ENCODE results near the gene CFAP161.
A peak's percentile ranks its signal among the peaks of the same experiment; 100 is the strongest.
"Not testable (repeated sequence)": the region's sequence is repeated elsewhere in the genome, so short reads cannot be mapped to it uniquely, and the experiment has no call there.

CFAP161 gene

DNA sequence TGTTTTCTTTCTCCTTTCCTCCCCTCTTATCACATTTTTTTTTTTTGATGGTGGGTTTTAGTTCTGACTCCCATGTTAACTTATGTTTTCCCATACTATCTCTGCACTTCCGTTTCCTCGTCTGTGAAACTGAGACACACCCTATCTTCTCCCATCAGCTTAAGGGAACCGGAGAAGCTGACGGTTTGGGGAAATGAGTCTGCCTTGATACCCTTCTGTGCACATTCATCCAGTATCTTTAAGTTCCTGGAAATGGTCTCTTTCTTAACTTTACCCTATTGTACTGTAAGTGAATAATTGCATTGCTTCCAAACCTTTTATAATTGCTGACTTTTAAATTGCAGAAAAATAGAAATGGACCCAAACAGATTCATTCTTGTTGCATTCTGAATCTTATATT lies 26.2 kb upstream of the CFAP161 start:
- no peak for DNase-seq (ENCODE audit: low spot score)

DNA sequence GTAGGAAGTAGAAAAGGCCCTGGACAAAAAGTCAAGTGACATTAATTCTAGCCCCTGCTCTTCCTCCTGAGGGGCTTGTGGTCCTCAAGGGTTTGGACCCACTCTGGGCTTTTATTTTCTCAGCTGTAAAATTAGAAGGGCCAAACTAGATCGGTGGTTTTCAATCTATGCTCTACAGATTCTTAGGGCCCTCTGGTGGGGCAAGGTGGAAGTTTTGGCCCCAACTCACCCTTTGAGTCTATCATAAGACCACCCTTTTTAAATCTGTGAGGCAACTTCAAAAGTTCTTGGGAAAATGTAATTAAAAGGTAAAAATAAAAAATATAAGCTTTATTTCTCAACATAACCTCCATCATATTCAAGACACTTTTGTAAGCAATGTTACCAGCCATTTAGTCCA lies 25.6 kb upstream of the CFAP161 start:
- no peak for DNase-seq (ENCODE audit: low spot score)

- DNase-seq (ENCODE audit: low spot score), result no peak
Measured at GRCh38 chr15:81111018-81111417, 23.1 kb upstream of the CFAP161 start.

- no peak for DNase-seq (ENCODE audit: low spot score)
Measured at GRCh38 chr15:81111510-81112470, 22.3 kb upstream of the CFAP161 start.

- no peak for DNase-seq (ENCODE audit: low spot score)
Measured at GRCh38 chr15:81113204-81113657, 20.8 kb upstream of the CFAP161 start.

DNA sequence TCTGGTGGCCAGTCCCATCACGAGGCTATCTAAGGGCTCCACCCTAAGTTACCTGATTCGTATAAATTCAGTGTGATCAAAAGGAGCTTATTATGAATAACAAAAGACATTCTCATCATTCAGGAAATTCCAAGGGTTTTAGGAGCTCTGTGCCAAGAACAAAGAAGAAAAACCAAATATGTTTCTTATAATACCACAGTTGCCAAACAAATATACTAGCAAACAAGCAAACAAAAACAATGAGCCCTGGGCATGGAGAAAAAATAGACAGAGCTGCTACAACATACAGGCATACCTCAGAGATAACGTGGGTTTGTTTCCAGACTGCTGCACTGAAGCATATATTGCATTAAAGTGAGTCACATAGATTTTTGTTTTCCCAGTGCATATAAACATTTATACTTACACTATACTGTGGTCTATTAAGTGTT lies 20.2 kb upstream of the CFAP161 start:
- peak; percentile 12 for DNase-seq (ENCODE audit: low spot score)

DNA sequence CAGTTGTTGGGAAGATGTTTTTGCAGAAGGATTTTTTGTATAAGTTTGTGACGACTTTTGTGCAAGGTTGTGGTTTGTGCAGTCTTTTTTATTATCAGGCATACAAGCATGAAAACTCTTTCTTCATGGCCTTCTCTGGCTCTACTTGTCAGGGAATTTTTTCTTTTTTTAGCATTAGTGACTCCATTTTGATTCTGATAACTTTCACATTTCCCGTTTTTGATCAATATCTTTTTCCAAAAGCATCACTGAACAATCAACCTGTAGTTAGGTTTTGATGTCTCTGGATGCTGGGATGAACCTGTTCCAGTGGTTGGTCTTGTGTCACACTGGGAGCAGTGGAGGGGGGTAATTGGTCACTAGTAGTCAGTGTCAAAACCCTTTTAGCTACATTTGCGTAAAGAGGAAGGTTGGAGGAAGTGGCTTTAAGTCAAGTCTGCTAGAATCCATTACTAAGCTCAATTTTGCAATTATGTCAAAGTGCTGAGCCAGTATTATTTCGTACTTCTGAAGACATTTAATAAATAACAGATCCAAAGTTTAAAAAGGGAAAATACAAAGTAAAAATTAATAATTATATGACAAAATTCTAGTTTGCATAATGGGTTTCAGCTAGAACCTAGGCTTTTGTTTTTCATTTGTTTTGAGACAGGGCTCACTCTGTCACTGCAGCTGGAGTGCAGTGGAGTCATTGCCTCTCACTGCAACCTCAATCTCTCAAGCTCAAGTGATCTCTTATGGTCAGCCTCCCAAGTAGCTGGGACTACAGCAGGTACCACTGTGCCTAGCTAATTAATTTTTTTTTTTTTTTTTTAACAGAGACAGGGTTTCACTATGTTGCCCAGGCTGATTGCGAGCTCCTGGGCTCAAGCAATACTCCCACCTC lies 18.8 kb upstream of the CFAP161 start:
- DNase-seq (ENCODE audit: low spot score), result no peak

- peak; percentile 43 for DNase-seq (ENCODE audit: low spot score)
Measured at GRCh38 chr15:81117136-81117535, 16.9 kb upstream of the CFAP161 start.

DNA sequence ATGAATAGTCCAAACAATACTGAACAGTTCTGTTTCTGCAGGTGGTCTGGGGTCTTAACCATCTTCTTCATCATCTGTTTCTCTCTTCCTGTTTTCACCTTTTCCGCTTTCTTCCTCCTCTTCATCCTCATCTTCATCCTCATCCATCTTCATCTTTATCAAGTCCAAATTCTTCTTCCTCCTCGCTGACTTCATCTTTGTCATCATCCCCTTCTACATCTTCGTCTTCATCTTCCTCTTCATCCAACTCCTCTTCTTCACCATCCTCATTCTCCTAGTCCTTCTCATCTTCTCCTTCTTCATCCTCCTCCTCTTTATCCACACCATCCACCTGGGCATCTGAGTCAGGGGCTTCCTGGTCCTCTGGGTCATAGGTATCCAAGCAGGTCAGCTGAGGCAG lies 16.5 kb upstream of the CFAP161 start:
- no peak for DNase-seq (ENCODE audit: low spot score)

GRCh38 chr15:81118361-81118760 lies 15.7 kb upstream of the CFAP161 start:
- no peak for DNase-seq (ENCODE audit: low spot score)

- DNase-seq (ENCODE audit: low spot score), result no peak
Measured at GRCh38 chr15:81120069-81120468, 14.0 kb upstream of the CFAP161 start.

DNA sequence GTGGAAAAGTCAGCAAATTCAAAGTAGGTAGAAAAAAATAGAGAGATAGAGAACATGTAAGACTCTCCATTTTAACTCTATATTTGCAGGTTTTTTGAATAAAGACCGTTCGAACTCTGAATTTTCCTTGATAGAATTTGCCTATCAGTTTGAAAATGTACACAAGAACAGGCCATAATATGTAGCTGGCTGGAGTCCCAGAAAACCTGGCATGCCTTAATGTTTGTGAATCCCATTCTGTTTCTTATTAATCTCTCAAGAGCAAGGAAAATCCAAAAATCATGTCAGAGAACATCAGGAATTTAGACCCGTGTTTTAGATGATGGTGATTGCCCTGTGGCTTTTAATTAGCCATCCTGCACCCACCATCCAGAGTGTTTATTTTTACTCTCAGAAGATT lies 7.2 kb upstream of the CFAP161 start:
- DNase-seq (ENCODE audit: low spot score), result no peak

DNA sequence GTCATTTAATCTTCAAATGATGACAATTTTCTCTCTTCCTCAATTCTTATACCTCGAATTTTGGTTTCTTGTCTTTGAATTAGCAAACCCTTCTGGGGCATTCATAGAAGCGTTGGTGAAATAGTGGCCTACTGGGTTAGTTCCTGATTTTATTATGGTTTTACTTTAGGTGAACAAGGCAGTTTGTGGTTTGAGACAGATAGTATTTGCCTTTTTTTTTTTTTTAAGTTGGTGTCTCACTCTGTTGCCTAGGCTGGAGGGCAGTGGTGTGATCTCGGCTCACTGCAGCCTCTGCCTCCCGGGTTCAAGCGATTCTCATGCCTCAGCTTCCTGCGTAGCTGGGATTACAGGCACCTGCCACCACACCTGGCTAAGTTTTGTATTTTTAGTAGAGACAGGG lies 7.4 kb downstream of the CFAP161 start:
- DNase-seq (ENCODE audit: low spot score), result not testable (repeated sequence)

DNA sequence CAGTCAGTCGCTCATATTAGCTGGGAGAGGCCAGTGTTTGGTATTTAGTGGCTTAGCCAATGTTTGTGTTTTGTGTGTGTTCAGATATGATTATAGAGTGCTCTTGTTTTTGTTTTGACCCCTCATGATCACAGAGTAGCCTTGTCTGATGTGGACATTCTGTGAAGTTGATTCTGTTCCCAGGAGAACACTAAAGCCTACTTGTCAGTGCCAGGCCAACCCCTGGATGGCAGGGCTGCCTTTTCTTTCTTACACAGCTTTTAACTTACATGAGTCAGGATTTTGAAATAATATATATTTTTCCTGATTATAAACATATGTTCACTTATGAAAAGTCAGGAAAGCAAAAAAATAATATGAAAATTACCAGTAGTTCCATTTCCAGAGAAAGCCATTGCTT lies 11.9 kb downstream of the CFAP161 start:
- DNase-seq (ENCODE audit: low spot score), result no peak

- DNase-seq (ENCODE audit: low spot score), result no peak
Measured at GRCh38 chr15:81146466-81146865, 12.4 kb downstream of the CFAP161 start.

GRCh38 chr15:81151389-81151788 lies 17.3 kb downstream of the CFAP161 start:
- DNase-seq (ENCODE audit: low spot score), result no peak

DNA sequence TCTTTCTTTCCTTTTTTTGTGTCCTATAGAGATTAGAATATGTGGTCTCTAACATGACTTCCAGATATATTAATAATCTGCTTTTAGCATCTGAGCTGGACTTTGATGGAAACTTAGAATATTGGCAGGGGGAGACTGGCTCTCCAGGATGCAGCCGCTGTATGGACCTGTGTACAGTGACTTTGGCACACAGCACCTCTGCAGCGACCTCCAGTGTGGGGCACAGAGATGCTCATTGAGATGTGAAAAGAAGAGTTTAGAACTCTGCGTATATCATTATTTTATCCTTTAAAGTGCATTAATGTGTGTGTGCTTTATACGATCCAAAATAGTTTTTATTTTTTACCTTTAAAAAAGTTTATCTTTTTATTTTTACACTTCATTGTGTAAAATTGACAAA lies 18.3 kb downstream of the CFAP161 start:
- DNase-seq (ENCODE audit: low spot score), result no peak

GRCh38 chr15:81152799-81153198 lies 18.7 kb downstream of the CFAP161 start:
- peak; percentile 43 for DNase-seq (ENCODE audit: low spot score)

DNA sequence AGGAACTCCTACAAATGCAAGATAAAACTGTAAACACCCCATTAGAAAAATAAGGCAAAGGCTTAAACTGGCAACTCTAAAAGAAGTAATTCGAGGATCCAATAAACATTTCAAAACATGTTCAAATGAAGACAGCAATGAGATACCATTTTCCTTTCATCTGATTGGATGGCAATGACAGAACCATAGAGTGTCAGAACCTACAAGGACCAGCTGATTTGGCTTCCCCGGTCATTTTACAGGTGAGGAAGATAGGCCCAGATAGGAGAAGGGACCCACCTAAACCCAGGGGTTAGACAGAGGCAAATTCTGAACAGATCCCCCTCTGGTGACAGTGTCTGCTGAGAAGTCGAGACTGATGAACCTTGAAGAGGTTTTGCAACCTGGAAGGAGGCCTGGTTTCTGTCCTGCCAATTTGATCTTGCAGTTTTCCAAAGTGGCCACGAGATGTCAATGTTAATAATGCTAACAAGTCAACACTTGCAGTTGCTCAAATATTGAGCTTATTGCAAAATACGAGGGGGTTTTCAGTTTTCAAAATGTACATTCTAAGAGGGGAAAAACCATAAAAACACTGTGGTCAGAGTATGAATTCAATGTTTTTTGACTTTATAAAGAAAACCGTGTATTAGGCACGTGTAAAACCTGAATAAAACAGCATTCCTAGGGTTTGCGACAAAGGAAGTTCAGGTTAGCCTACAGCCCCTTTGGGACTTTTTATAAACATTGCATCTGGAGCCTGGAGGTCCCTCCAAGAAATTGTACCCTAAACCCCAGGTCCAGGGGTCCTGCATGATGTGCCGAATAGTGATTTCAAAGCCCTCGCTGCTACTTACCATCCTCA lies 21.5 kb downstream of the CFAP161 start:
- peak; percentile 68 for DNase-seq (ENCODE audit: low spot score)

DNA sequence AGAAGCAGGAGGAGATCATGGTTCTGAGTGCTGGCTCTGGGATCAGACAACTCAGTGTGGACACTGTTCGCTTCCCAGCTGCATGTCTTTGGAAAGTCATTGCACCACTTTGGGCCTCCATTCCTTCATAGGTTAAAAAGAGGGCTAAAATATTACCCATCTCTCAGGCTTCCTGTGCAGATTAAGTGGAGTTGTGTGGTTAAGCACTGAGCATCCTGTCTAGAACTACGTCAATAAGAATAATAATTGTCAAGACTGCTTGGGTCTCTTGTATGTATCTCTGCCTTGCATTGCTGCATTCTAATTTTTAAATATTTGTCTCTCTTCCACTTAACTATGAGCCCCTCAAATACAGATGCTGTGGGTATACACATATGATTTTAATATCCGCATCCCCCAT lies 22.3 kb downstream of the CFAP161 start:
- no peak for DNase-seq (ENCODE audit: low spot score)

DNA sequence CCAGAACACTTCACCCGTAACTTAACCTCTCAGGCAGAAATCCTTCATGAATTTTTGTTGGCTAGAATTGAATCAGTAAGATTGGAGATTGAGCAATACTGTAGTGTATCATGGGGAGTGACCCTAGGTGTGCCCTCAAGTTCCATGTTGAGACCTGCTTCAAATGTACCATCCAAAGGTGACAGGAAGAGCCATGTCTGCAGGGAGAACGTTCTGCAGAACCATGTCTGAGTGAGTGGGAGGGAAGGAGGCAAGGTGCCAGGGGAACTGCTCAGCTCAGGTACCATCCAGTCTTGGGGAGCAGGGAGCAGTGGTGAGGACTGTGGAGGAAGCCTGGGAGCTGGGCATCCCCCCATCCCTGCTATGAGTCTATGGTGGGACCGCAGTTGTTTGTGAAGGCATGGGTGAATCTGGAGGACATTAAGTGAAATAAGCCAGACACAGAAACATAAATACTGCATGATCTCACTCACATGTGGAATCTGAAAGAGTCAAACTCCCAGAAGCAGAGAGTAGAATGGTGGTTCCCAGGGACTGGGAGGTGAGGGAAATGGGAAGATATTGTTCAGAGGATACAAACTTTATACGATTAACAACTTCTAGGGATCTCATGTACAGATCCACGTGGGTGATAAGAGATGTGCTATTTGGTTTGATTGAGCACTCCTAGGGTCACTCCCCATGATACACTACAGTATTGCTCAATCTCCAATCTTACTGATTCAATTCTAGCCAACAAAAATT lies 23.3 kb downstream of the CFAP161 start:
- DNase-seq (ENCODE audit: low spot score), result no peak

Measured in AG08395 (cell line).